ENCODE results near the gene EPS15.
"Not testable (repeated sequence)": the region's sequence is repeated elsewhere in the genome, so short reads cannot be mapped to it uniquely, and the experiment has no call there.

Gene EPS15

GRCh38 chr1:51329443-51330325, 189.4 kb downstream of the EPS15 start:
- no peak for DNase-seq

GRCh38 chr1:51328926-51329325, 190.1 kb downstream of the EPS15 start:
- no peak for DNase-seq

- no peak for DNase-seq
Observed at GRCh38 chr1:51328279-51328678, 190.8 kb downstream of the EPS15 start.

- DNase-seq, result no peak
Observed at GRCh38 chr1:51327386-51327785, 191.7 kb downstream of the EPS15 start.

- DNase-seq, result no peak
Observed at GRCh38 chr1:51326839-51327238, 192.2 kb downstream of the EPS15 start.

- no peak for DNase-seq
Observed at GRCh38 chr1:51325878-51326755, 192.9 kb downstream of the EPS15 start.

GRCh38 chr1:51325391-51325790, 193.7 kb downstream of the EPS15 start:
- DNase-seq, result no peak

- not testable (repeated sequence) for DNase-seq
Observed at GRCh38 chr1:51325011-51325385, 194.1 kb downstream of the EPS15 start.

GRCh38 chr1:51324251-51325010, 194.6 kb downstream of the EPS15 start:
- DNase-seq, result no peak

GRCh38 chr1:51323778-51324177, 195.3 kb downstream of the EPS15 start:
- no peak for DNase-seq

- no peak for DNase-seq
Observed at GRCh38 chr1:51322417-51323101, 196.5 kb downstream of the EPS15 start.

- DNase-seq, result no peak
Observed at GRCh38 chr1:51321924-51322280, 197.2 kb downstream of the EPS15 start.

- no peak for DNase-seq
Observed at GRCh38 chr1:51320967-51321923, 197.8 kb downstream of the EPS15 start.

- no peak for DNase-seq
Observed at GRCh38 chr1:51317798-51318197, 201.3 kb downstream of the EPS15 start.

- DNase-seq, result no peak
Observed at GRCh38 chr1:51316846-51317120, 202.3 kb downstream of the EPS15 start.

- no peak for DNase-seq
Observed at GRCh38 chr1:51316113-51316845, 202.8 kb downstream of the EPS15 start.

- no peak for DNase-seq
Observed at GRCh38 chr1:51314974-51315373, 204.1 kb downstream of the EPS15 start.

- no peak for DNase-seq
Observed at GRCh38 chr1:51313961-51314777, 204.9 kb downstream of the EPS15 start.

- no peak for DNase-seq
Observed at GRCh38 chr1:51313268-51313852, 205.7 kb downstream of the EPS15 start.

GRCh38 chr1:51312718-51313117, 206.3 kb downstream of the EPS15 start:
- DNase-seq, result no peak

Measured in activated CD8-positive, alpha-beta memory T cell treated with anti-CD3 and anti-CD28 coated beads, Interleukin-2, amount 50 U/mL, for 48 hours (primary cell).